NCI-H1694 treated with DMSO at 0.1 percent for 48 hours (cell line): ENCODE measurements around the gene GPR146.

Source experiments
- DNase-seq: peaks from one replicate; lab custom pipeline; 2025; lab: John Stamatoyannopoulos, UW

GPR146 gene

DNA sequence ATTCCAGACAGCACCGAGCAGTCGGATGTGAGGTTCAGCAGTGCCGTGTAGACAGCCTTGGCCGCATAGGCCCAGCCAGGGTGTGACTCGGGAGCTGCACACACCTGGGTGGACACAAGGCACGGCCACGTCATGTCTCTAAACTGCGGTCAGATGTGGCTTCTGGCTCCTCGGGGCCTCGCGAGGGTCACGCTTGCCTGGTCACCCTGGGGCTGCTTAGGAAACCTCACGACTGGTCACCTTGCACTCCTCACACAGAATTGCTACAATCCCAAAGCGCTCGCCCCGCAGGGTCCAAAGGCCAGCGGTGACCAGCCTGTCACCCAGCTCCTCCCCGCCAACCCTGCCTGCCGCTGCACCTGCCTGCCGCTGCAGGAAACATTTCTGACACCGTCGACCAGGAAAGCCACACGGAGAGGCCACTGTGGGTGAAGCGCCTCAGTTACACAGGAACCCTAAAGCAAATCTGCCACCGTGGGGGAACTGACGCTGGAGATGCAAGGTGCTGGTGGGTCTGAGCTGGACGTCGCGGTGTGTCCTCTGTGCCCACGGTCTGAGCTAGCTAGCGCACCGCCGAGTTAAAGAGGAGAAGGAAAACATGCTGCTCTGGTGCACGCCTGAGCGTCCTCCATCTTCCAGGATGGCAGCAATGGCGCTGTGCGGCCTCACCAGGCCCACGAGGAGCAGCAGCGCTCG lies 48.6 kb downstream of the GPR146 start:
- no peak for DNase-seq

DNA sequence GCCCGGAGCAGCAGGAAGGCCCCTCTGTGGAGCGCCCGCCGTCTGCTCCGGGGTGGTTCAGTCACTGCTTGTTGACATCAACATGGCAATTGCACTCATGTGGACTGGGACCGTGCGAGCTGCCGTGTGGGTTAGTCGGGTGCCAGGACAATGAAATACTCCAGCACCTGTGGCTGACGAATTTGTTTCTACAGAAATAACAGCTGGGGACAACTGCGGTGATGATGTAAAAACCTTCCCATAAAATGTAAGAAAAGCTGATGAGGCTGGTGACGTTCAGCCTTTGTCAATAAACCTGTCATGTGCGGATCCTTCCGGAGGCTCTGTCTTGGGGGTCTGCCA lies 49.1 kb downstream of the GPR146 start:
- no peak for DNase-seq

DNA sequence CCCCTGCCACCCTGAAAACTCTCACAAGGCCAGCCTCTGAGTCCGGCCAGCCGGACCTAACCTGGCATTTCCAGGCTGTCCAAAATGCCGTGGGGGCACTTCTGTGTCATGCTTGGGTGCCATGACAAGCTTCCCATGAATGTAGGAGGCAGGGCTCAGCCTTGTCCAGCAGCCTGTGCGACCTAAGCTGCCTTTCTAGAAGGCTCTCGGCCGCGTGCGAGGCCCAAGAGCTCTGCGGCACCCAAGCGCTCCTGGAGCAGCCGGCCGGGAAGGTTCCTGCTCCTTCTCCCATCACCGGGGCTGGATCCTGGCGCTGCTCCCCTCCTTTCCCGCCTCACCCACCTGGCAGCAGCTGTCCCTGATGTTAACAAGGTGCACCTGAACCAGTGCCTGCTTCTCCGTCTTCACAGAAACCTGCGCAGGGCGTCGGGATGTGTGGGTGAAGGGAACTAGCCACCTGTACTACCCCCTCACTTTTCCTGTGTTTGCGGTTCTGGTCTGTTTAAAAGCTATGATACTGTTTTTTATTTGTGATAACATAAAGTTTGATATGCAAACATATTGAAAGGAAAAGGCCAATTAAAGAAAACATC lies 49.7 kb downstream of the GPR146 start:
- no peak for DNase-seq

DNA sequence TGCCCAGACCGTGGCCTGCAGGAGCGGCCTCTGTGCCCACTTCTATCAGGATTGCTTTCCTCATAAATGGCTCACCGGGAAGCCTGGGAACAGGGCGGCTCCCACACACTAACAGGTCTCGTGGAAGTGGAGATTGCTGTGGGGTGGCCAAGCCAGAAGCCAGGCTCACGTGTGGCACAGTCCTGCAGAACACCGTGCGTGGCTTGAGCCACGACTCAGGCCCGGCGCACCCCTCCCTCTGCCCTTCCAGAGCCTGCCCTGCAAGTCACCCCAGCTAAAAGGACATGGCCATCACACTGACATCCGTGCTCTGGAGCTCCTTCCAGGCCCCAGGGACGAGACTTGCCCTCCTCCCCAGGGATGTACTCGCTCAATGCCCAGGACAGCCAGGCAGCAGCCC lies 50.5 kb downstream of the GPR146 start:
- DNase-seq: no peak

DNA sequence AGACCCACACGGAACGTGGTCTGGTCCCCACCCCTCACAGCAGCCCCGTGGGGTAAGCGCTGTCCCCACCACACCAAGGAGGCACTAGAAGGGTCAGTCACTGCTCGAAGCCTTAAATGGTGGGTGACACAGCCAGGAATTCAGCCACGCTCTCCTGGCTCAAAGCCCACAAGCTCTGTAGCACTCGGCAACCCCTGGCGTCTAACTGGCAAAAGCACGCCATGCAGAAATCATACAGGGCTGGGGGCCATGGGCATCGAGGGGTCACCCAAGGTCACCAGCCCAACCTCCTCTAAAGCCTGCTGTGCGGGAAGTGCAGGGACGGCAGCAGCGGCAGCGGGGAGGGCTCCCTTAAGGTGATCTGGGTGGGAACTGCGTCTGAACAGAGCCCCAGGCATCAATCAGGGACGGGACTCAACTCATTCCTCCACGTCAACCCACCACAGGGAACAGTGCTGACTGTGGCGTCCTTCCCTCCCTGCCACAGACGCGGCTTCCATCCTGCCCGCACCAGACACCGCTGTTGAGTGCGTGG lies 51.3 kb downstream of the GPR146 start:
- no peak for DNase-seq

DNA sequence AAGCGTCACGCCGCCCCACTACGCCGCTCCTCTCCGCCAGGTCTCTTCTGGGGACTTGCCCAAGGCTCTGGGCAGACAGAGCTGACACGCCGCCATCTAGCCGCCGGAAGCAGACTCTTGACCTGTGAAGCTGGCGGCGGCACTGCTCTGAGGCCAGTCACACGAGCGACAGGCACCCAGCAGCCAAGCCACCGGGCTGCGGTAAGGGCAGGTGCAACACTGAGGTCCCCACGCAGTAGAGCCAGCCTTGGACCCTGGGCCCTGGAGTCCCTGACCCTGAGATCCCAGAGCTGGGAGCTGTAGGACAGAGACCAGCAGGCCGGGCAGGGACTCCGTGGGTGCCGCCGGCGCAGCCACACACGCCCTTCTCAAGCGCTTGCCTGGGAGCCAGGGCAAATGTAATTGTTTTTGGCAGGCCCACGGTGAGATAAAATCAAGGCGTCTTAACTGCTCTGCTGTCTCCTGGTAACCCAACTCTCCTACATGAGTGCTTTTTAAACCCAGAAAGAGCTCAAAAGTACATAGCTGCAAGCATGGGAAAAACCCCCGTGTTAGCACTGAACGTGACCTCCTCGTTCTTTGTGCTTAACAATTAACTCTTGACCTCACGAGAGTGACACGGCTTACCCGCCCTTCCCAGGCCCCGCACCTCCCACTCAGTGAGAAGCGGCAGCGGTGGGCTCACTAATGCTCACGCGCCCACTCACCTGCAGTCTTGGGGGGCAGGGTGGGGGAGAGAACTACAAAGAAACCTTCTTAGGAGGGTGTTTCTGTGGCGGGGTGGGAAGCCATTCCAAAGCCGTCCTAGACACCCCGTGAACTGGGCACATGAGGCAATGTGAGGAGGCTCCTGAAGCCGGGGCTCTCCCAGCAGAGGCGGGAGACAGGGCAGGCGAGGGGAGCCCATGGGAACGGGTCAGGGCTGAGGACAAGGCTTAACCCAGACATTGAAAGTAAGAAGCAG lies 52.1 kb downstream of the GPR146 start:
- DNase-seq: no peak

DNA sequence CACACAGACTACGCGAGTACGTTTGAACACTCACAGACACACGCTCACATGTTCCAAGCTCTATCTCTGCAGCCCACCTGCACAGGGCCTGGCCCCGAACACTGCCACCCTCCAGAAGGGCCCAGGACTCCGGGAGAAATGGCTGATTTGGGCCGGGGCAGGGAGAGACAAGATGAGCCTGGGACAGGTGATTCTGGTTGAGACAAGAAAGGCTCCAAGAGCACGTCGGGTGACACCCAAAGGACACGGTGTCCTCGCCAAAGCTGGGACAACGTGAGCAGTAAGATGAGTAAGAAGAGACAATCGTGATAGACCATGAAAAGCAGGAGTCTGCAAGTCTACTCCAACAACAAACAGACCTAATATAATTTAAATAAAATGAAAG lies 52.8 kb downstream of the GPR146 start:
- no peak for DNase-seq

DNA sequence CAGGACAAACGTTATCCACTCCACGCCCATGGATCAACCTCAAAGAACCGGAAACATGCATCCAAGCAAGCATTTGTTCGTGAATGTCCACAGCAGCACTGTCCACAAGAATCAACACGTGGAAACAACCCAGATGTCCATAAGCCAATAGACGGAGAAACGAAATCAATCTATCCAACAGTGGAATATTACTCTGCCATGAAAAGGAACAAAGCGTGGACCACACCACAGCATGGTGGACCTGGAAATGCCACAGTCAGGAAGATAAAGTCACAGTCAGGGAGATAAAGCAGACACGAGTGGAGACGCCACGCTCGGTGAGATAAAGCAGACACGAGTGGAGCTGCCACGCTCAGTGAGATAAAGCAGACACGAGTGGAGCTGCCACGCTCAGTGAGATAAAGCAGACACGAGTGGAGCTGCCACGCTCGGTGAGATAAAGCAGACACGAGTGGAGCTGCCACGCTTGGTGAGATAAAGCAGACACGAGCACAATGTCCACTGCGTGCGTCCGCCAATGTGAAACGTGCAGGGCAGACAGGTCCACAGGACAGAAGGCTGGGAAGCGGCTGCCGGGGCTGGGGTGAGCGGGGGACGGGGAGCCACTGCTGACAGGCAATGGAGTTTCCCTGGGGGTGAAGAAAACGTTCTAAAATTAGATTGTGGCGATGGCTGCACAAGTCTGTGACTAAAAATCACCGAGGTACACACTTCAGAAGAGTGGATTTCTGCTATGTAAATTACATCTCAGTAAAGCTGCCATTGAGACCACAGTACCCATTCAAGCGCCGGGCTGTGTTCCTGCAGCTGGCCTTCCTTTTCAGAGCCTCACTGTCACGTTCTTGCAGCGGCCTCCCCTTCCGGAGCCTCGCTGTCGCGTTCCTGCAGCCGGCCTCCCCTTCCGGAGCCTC lies 54.2 kb downstream of the GPR146 start:
- no peak for DNase-seq

DNA sequence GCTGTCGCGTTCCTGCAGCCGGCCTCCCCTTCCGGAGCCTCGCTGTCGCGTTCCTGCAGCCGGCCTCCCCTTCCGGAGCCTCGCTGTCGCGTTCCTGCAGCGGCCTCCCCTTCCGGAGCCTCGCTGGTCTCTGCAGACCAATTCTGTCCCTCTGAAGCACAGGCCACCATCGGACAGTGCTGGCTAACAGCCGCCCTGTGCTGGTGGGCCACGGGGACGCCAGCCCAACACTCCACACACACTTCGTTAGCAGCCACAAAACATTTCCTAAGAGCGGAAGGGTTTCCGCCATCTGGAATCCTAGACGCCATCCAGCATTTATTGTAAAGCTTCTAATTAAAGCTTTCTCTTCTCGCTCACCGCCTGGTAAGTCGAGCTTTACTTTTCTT lies 54.8 kb downstream of the GPR146 start:
- no peak for DNase-seq

DNA sequence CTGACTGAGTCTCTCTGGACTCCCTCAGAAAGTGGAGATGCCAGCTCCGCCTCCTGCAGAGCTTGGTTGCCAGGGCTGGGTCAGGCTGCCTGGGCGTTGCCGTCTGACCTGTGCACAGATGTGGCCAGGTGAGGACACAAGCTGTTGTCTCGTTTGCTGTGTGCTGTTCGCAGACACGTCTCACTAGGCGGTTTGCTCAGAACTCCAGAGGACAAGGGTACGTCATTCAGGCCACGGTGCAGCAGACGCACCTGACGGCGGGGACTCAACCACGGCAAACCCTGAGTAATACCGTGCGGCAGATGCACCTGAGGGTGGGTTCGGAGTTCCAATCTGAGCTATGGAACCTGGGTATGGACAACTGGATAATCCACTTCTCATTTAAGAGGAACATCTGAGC lies 55.3 kb downstream of the GPR146 start:
- DNase-seq: no peak

DNA sequence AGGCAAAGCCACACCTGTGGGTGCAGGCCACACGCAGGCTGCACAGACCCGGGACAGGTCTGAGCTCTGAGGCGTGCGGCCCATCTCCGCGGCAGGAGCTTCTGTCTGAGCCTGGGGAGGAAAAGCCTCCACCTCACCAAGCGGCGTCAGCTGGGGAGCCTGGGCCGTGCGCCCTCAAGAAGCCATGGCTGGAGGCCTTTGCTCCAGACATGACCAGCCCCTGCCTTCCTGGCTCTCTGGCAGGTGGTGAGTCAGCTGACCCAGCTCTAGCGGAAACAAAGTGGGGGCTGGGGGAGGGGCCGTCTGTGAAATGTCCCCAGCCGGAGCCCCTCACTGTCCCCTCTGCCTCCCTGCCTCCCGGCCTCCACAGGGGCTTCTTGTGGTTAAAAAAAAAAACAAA lies 56.0 kb downstream of the GPR146 start:
- no peak for DNase-seq

DNA sequence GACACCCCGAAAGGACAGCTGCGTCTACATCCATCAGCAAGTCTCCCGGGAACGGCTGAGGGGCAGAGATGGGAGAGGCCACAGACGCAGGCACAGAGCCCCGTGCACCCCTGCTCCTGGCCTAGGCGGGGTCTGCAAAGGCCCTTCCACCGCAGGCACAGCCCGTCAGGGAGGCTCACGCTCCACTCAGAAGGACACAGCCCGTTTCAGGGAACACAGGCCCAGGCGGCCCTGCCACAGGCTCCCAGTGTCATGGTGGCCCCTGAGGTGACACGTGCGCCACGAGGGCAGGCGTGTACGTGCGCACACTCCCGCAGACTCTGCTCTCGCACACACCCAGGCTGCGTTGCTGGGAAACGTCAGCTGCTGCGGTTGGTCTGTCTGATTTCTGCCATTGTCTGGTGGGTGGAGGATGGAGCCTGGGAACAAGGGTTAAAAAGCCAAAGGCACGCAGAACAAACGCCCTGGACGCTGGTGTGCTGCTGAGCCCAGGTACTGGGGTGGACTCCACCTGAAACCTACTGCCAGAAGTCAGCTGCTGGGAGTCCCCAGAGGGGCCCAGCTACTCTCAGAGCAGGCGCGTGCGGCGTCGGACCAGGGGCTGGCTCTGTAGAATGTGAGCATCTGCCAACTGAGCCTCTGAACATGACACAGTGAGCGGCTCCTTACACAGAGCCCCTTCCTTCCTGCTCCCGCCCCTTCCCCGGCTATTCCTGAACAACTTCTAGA lies 56.7 kb downstream of the GPR146 start:
- DNase-seq: no peak

DNA sequence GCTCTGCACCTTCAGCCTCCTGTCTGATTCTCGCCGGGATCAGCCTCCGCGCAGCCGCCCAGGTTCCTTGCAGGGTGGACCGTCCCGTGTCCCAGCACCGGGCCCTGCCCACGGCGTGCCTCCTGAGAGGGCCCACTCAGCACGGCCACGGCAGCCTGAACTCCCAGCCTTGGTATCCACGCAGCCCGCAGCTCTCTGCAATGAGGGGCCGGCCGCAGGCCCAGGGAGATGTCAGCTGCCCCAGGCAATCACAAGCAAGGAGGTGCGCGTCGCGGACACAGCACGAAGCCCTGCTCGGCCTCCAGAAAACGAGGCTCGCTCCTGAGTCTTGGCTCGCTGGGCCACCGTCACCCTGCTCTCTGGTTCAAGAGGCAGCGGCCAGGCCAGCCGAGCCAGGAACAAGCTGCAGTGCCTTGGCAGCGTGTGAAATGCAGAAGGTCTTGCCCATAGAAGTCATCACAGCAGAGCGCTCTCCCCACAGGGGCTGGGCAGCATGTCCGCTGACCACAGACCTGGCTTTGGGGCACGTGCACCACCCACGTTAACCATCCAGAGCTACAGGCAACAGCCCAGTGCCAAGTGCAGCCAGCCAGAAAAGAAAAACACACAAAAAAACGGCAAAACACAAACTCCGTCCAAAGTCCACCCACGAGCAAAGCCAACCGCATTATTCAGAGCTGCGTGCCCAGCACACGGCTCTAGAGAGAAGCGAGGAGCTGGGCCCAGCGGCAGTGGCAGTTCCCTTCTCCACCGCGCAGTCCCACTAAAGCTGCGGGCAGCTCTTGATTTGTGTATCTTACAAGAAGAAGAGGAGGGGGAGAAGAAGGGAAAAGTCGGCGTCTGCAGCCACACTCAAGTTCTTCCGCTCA lies 57.5 kb downstream of the GPR146 start:
- DNase-seq: no peak

DNA sequence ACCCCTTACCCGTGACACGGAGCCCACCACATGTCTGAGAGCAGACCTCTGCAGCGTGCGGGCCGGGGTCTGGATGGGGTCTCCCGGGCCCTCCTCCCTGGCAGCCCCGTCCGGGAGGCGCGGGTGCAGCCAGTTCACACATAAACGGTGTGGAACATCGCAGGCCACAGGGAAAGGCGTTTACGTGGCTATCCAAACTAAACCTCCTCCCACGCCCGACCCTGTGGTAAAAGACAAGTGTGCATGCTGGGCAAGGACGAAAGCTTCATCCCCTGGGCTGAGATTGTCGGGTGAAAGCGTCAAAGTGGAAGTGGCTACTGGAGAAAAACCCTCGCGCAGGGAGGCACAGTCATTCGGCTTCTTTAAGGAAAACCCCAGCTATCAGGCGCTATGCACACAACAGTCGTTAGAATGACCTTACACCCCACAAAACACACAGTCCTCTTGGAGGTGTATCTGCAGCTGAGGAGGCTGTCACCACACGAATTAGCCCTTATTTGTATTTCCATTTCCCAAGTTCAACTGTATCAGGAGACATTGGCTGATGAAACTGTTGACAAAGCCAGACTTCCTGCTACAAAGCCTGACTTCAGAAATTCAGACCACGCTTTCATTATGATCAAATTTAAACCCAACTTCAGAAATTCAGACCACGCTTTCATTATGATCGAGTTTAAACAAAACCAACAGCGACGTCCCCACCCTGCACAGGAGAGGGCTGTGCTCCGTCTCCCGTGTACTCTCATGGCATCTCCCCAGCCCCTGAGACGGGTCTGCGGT lies 58.9 kb downstream of the GPR146 start:
- no peak for DNase-seq

DNA sequence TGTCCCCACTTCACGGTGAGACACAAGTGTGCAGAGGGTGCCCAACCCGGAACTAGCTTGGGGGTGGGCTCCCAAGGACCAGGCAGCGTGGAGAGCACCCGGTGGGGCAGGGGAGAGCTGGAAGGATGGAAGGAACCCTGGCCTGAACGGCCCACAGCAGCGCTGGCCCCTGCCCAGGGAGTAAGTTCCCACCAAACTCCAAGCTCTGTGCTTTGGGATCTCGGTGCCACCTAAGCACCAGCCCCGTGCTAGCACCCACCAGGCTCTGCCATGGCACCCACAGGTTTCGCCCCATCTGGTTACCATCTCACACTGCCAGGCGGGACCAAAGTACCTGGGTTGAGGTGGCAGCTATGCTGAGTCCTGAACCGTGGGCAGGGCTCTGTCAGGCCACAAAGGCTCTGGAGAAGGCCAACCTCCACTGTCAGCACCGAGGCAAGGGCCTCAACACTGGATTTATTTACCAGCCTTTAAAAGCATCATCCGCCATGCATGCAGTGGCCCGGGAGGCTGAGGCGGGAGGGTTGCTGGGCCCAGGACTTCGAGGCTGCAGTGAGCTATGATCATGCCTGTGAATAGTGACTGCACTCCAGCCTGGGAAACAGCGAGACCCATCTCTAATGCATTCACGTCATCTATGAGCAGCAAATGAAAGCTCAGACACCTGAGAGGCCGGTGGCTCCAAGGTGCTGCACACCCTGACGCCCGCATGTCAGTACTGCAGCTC lies 59.6 kb downstream of the GPR146 start:
- DNase-seq: no peak

DNA sequence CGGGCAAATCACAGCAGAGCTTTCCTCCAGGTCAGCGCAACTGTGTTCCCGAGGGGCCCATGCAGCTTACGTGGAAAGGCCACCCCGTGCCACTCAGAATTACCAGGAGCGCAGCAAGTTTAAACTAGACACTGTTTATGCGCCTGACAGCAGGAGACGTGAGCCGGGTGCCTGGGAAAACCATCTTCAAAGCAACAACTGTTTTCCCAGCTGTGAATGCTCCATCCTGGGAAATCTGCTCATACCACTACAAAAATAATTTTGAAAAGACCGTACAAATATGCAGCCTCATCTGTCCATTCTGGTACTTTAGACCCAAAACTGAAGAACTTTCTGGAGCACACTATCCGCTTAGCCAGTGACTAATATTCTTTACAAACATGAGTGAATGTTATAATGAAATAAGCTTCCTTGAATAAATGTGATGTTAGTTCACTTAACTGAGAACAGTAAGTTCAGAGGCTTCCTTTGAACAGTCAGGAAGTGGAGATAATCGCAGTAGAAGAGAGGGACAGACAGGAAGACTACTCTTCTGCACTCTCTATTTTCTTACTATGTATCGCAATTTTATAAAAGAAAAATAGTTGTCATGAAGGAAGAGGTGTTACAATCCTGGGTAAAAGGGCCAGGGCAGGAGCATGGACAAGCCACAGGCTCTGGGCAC lies 60.3 kb downstream of the GPR146 start:
- DNase-seq: no peak

DNA sequence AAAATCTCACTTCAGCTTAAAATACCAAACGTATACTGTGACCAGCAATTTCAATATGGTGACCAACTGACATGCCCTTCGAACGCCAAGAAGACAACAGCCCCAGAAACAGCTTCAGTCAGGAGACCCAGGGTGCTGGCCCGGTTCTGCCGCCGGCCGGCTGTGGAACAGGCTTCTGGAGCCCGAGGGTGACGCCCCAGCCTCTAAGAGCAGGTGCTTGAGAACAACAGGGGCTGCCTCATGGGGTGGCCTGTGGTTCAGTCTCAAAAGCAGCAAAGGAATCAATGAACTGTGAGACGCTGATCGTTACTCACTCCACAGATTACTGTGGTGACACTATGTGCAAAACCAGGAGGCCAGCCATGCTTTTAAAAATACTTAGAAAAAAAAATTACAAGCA lies 60.8 kb downstream of the GPR146 start:
- no peak for DNase-seq
